ENCODE results near the gene DNAL4. TPM values are rescaled to one million over a fixed set of nuclear protein-coding genes. Genes with fewer than 3 reads are reported as not detected.

The DNAL4 gene
- total RNA-seq, 1 donor = 17.0 TPM

GRCh38 chr22:38767313-38767712 lies 26.6 kb downstream of the DNAL4 start:
- Histone ChIP-seq H4K20me1 (ENCODE audit: insufficient read depth, low read length) (no peaks in the 10 kb centered on the region), H3K4me3 (ENCODE audit: insufficient read depth, low read length) (no peak overlapping the region), H2AFZ (ENCODE audit: low read length) (no peak overlapping the region), H3K9me3 (ENCODE audit: low read depth, low read length) (no peaks in the 10 kb centered on the region), H3K4me2 (ENCODE audit: insufficient read depth, low read length) (no peak overlapping the region), H3K4me1 (ENCODE audit: insufficient read depth, low read length) (peaks cover 13% of the 10 kb centered on the region), H3K27ac (ENCODE audit: low read depth, low read length) (no peak overlapping the region), H3K79me2 (ENCODE audit: insufficient read depth, low read length) (no peaks in the 10 kb centered on the region), H3K36me3 (ENCODE audit: insufficient read depth, low read length) (no peaks in the 10 kb centered on the region), H3K27me3 (ENCODE audit: insufficient read depth, low read length) (no peaks in the 10 kb centered on the region)
- no peak for TF ChIP-seq CTCF (IDR thresholded peaks at IDR 0.05; ENCODE audit: extremely low read depth, low read depth, low read length)
- DNase-seq (ENCODE audit: insufficient read length, low spot score, missing footprints) = no peak

GRCh38 chr22:38766076-38766777 lies 27.7 kb downstream of the DNAL4 start:
- Histone ChIP-seq H3K4me3 (ENCODE audit: insufficient read depth, low read length) (no peak overlapping the region), H4K20me1 (ENCODE audit: insufficient read depth, low read length) (no peaks in the 10 kb centered on the region), H3K79me2 (ENCODE audit: insufficient read depth, low read length) (no peaks in the 10 kb centered on the region), H2AFZ (ENCODE audit: low read length) (no peak overlapping the region), H3K36me3 (ENCODE audit: insufficient read depth, low read length) (no peaks in the 10 kb centered on the region), H3K9me3 (ENCODE audit: low read depth, low read length) (no peaks in the 10 kb centered on the region), H3K4me1 (ENCODE audit: insufficient read depth, low read length) (peaks cover 11% of the 10 kb centered on the region), H3K27ac (ENCODE audit: low read depth, low read length) (no peak overlapping the region), H3K4me2 (ENCODE audit: insufficient read depth, low read length) (no peak overlapping the region), H3K27me3 (ENCODE audit: insufficient read depth, low read length) (no peaks in the 10 kb centered on the region)
- peak; percentile 93 for DNase-seq (ENCODE audit: insufficient read length, low spot score, missing footprints)
- peak; percentile 89 for TF ChIP-seq CTCF (IDR thresholded peaks at IDR 0.05; ENCODE audit: extremely low read depth, low read depth, low read length)

- no peak for TF ChIP-seq CTCF (IDR thresholded peaks at IDR 0.05; ENCODE audit: extremely low read depth, low read depth, low read length)
- H2AFZ ChIP-seq (ENCODE audit: low read length) = no peak overlapping the region
Measured at GRCh38 chr22:38762551-38762983, 31.4 kb downstream of the DNAL4 start.

GRCh38 chr22:38761202-38762162 lies 32.5 kb downstream of the DNAL4 start:
- Histone ChIP-seq H2AFZ (ENCODE audit: low read length) (no peak overlapping the region), H3K9me3 (ENCODE audit: low read depth, low read length) (no peaks in the 10 kb centered on the region), H3K27ac (ENCODE audit: low read depth, low read length) (no peak overlapping the region), H3K36me3 (ENCODE audit: insufficient read depth, low read length) (no peaks in the 10 kb centered on the region), H3K79me2 (ENCODE audit: insufficient read depth, low read length) (no peaks in the 10 kb centered on the region), H3K4me3 (ENCODE audit: insufficient read depth, low read length) (no peak overlapping the region), H4K20me1 (ENCODE audit: insufficient read depth, low read length) (no peaks in the 10 kb centered on the region), H3K27me3 (ENCODE audit: insufficient read depth, low read length) (no peaks in the 10 kb centered on the region), H3K4me2 (ENCODE audit: insufficient read depth, low read length) (no peak overlapping the region), H3K4me1 (ENCODE audit: insufficient read depth, low read length) (peaks cover 15% of the 10 kb centered on the region)
- no peak for TF ChIP-seq CTCF (IDR thresholded peaks at IDR 0.05; ENCODE audit: extremely low read depth, low read depth, low read length)
- no peak for DNase-seq (ENCODE audit: insufficient read length, low spot score, missing footprints)

More at GRCh38 chr22:38762551-38762983, 31.4 kb downstream of the DNAL4 start:
- Histone ChIP-seq H3K79me2 (ENCODE audit: insufficient read depth, low read length) (no peaks in the 10 kb centered on the region), H3K27me3 (ENCODE audit: insufficient read depth, low read length) (no peaks in the 10 kb centered on the region), H3K4me1 (ENCODE audit: insufficient read depth, low read length) (peaks cover 11% of the 10 kb centered on the region), H3K4me3 (ENCODE audit: insufficient read depth, low read length) (no peak overlapping the region), H3K27ac (ENCODE audit: low read depth, low read length) (no peak overlapping the region), H4K20me1 (ENCODE audit: insufficient read depth, low read length) (no peaks in the 10 kb centered on the region), H3K9me3 (ENCODE audit: low read depth, low read length) (no peaks in the 10 kb centered on the region), H3K4me2 (ENCODE audit: insufficient read depth, low read length) (no peak overlapping the region), H3K36me3 (ENCODE audit: insufficient read depth, low read length) (no peaks in the 10 kb centered on the region)
- peak; percentile 66 for DNase-seq (ENCODE audit: insufficient read length, low spot score, missing footprints)
